Neural progenitor cell (in vitro differentiated cells): Measurements from ENCODE around the gene MMS22L.

ENCODE experiments used
- EZH2 ChIP-seq: fragments of 200-600 bp; sonication (generic); IDR thresholded peaks from 2 replicates; pipeline ENCODE4 v1.6.1; 2017; ENCODE audit warnings: antibody characterized with exemption, mild to moderate bottlenecking, moderate library complexity
- TF ChIP-seq, protein P1 (sequence below): fragments of 200-600 bp; sonication (generic); IDR thresholded peaks from 2 replicates; pipeline ENCODE4 v1.5.1; 2017; ENCODE audit warnings: antibody characterized with exemption, mild to moderate bottlenecking

DNA sequence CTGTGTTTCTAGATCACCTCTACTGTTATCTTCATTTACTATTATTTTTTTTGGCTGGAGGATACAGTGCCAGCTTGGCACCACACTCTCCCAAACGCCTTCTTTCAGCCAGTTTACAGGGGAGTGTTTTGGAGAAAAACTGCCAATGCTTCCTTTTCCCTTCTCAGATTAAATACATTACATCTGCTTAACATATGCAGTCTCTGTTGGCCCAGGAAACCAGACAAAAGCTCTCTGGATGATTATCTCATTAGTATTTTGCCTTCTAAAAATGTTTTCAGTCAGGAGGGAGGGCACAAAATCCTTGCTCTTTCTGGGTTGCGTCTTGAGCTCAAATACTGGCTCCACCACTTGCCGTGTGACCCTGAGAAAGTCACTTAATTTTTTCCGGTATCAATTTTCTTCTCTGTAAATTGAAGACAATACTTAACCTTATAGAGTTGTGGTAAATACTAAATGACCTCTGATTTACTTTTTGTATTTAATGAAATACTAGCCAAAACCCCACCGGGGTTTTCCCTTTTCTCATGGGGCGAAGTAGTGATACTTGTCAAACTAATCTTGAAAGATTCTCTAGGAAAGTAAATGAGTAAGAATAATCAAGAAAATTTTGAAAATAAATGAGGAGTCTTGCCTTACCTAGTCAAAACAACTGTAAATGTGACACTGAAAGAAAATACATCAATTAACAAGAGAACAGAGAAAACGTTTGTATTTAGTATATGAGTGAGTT, 146.2 kb downstream of the MMS22L start:
- no peak for TF ChIP-seq EZH2
- TF ChIP-seq, protein P1, sequence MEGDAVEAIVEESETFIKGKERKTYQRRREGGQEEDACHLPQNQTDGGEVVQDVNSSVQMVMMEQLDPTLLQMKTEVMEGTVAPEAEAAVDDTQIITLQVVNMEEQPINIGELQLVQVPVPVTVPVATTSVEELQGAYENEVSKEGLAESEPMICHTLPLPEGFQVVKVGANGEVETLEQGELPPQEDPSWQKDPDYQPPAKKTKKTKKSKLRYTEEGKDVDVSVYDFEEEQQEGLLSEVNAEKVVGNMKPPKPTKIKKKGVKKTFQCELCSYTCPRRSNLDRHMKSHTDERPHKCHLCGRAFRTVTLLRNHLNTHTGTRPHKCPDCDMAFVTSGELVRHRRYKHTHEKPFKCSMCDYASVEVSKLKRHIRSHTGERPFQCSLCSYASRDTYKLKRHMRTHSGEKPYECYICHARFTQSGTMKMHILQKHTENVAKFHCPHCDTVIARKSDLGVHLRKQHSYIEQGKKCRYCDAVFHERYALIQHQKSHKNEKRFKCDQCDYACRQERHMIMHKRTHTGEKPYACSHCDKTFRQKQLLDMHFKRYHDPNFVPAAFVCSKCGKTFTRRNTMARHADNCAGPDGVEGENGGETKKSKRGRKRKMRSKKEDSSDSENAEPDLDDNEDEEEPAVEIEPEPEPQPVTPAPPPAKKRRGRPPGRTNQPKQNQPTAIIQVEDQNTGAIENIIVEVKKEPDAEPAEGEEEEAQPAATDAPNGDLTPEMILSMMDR: no peak
